HFFc6 (cell line): Measurements from ENCODE around the gene GOLGA7B. TPM values are rescaled to one million over a fixed set of nuclear protein-coding genes. Genes with fewer than 3 reads are reported as not detected.

Experiments
- DNase-seq: peaks from one replicate; pipeline ENCODE4 v3.0.0-alpha.2; 2018
- H3K27ac Mint-ChIP-seq: 2 replicates; pipeline ENCODE4 v1.8.0; 2020; ENCODE audit warnings: mild to moderate bottlenecking, mixed read lengths
- H3K27me3 Mint-ChIP-seq: 2 replicates; pipeline ENCODE4 v1.8.0; 2021; ENCODE audit warnings: mild to moderate bottlenecking, moderate library complexity, mixed read lengths; ENCODE audit not compliant: insufficient read depth
- H3K36me3 Mint-ChIP-seq: 2 replicates; pipeline ENCODE4 v1.8.0; 2021; ENCODE audit warnings: low read depth, mixed read lengths
- H3K4me1 Mint-ChIP-seq: 2 replicates; pipeline ENCODE4 v1.8.0; 2020; ENCODE audit warnings: low read depth, mixed read lengths
- H3K4me3 Mint-ChIP-seq: 2 replicates; pipeline ENCODE4 v1.8.0; 2020; ENCODE audit warnings: mild to moderate bottlenecking, moderate library complexity, mixed read lengths
- H3K9me3 Mint-ChIP-seq: 2 replicates; pipeline ENCODE4 v1.8.0; 2020; ENCODE audit warnings: mild to moderate bottlenecking, mixed read lengths
- CTCF ChIP-seq: fragments of 200-600 bp; sonication (generic); IDR thresholded peaks from 2 replicates; pipeline ENCODE4 v1.5.0; 2021; ENCODE audit warnings: antibody characterized with exemption, mild to moderate bottlenecking
- total RNA-seq, 6 experiments: library from RNA; stranded (reverse); fragmentation: NEBNext Ultra II Directional; extraction: Animal tissue kit (Norgen Biotek cat#: 25700); gene quantifications; 2 replicates in 1 of 6; 3 replicates in 5 of 6; pipeline ENCODE4 v1.2.3, GENCODE V29; 2021

The GOLGA7B gene
- total RNA-seq, 6 experiments from 2014 or later: not detected

GRCh38 chr10:97891497-97892167 is 42.0 kb downstream of the GOLGA7B start:
- DNase-seq: no peak
- H3K36me3 Mint-ChIP-seq: no peaks in the 10 kb centered on the region
- H3K4me1 Mint-ChIP-seq: peaks cover 22% of the 10 kb centered on the region
- TF ChIP-seq CTCF: no peak
- peaks cover 25% of the 10 kb centered on the region for H3K27me3 Mint-ChIP-seq
- no peak overlapping the region for H3K4me3 Mint-ChIP-seq
- H3K9me3 Mint-ChIP-seq: no peaks in the 10 kb centered on the region
- H3K27ac Mint-ChIP-seq: no peak overlapping the region

DNA sequence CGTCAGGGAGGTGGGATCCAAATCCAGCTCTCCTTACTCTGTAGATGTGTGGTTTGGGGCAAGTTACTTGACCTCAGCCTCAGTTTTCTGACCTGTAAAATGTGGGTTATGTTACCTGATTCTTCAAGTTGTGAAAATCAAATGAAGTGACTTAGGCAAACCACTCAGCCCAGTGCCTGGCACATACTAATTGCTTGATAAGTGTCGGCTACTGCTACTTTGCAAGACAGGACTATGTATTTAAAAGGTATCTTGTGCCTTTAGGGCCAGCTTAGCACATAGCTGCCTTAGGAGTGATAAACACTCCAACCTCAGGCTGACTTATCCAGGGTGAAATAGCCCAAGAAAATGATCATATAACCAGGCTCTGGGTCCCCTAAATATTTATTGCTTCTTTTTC is 42.9 kb downstream of the GOLGA7B start:
- no peak overlapping the region for H3K4me3 Mint-ChIP-seq
- no peak for TF ChIP-seq CTCF
- peaks cover 25% of the 10 kb centered on the region for H3K27me3 Mint-ChIP-seq
- H3K36me3 Mint-ChIP-seq: no peaks in the 10 kb centered on the region
- no peaks in the 10 kb centered on the region for H3K9me3 Mint-ChIP-seq
- no peak for DNase-seq
- H3K27ac Mint-ChIP-seq: no peak overlapping the region
- peaks cover 22% of the 10 kb centered on the region for H3K4me1 Mint-ChIP-seq

- H3K9me3 Mint-ChIP-seq: no peaks in the 10 kb centered on the region
- peaks cover 25% of the 10 kb centered on the region for H3K27me3 Mint-ChIP-seq
- TF ChIP-seq CTCF: no peak
- no peak overlapping the region for H3K4me3 Mint-ChIP-seq
- H3K36me3 Mint-ChIP-seq: no peaks in the 10 kb centered on the region
- peaks cover 21% of the 10 kb centered on the region for H3K4me1 Mint-ChIP-seq
- H3K27ac Mint-ChIP-seq: no peak overlapping the region
- no peak for DNase-seq
Observed at GRCh38 chr10:97892939-97893338, 43.3 kb downstream of the GOLGA7B start.

DNA sequence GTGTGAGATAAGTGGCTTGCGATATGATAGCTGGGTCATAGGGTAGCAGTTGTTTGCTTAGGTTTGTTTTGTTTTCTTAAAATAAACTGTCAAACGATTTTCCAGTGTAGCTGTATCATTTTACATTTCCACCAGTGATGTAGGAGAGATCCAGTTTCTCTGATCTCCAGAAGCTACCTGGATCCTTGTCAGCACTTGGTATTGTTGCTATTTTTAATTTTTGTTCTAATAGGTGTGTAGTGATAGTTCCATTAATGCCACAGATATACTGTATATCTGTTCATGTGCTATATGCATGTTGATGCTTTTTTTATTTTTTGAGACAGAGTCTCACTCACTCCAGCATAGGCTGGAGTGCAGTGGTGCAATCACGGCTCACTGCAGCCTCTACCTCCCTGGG is 44.4 kb downstream of the GOLGA7B start:
- DNase-seq: no peak
- TF ChIP-seq CTCF: no peak
- H3K9me3 Mint-ChIP-seq: no peaks in the 10 kb centered on the region
- H3K36me3 Mint-ChIP-seq: no peaks in the 10 kb centered on the region
- H3K27me3 Mint-ChIP-seq: peaks cover 26% of the 10 kb centered on the region
- peaks cover 10% of the 10 kb centered on the region for H3K4me1 Mint-ChIP-seq
- no peak overlapping the region for H3K4me3 Mint-ChIP-seq
- no peak overlapping the region for H3K27ac Mint-ChIP-seq

- Mint-ChIP-seq H3K27ac (no peak overlapping the region), H3K4me1 (no peaks in the 10 kb centered on the region; the same call in 1 of the 2 replicates), H3K9me3 (no peaks in the 10 kb centered on the region), H3K4me3 (no peak overlapping the region), H3K36me3 (no peaks in the 10 kb centered on the region), H3K27me3 (peaks cover 32% of the 10 kb centered on the region)
- TF ChIP-seq CTCF: no peak
- DNase-seq: no peak
Observed at GRCh38 chr10:97895084-97895483, 45.4 kb downstream of the GOLGA7B start.
